CD4-positive, alpha-beta T cell treated with Interleukin-21 for 1 hour (primary cell): ENCODE results near the gene B9D1.

Source experiments
- DNase-seq: peaks from one replicate; pipeline ENCODE4 v3.0.0-alpha.2; 2020

Gene B9D1, protein sequence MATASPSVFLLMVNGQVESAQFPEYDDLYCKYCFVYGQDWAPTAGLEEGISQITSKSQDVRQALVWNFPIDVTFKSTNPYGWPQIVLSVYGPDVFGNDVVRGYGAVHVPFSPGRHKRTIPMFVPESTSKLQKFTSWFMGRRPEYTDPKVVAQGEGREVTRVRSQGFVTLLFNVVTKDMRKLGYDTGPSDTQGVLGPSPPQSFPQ

GRCh38 chr17:19362277-19363113 is at the start of gene B9D1:
Gene B9D1 (minus strand): TSS chr17:19362723. CDS start chr17:19362569, 154 bp downstream.
- peak; percentile 96 for DNase-seq

DNA sequence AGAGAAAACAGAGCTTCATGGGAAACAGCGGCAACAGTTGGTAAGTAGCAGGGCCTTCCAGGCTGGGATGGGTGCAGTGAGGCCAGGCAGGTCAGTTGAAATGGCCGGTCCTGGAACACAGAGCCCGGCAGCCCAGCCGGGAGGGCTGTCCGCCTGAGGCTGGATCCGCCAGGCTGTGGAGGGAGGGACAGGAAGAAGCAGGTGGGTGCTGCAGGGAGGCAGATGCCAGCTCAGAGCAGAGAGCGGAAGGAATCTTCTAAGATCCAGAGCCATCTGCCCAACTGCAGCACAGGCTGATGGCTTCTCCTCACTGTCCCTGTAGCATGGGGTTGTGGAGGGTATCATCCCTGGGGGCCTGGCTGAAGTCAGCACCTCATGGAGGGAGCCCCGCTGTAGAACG is 49.1 kb upstream of the B9D1 start:
- no peak for DNase-seq

DNA sequence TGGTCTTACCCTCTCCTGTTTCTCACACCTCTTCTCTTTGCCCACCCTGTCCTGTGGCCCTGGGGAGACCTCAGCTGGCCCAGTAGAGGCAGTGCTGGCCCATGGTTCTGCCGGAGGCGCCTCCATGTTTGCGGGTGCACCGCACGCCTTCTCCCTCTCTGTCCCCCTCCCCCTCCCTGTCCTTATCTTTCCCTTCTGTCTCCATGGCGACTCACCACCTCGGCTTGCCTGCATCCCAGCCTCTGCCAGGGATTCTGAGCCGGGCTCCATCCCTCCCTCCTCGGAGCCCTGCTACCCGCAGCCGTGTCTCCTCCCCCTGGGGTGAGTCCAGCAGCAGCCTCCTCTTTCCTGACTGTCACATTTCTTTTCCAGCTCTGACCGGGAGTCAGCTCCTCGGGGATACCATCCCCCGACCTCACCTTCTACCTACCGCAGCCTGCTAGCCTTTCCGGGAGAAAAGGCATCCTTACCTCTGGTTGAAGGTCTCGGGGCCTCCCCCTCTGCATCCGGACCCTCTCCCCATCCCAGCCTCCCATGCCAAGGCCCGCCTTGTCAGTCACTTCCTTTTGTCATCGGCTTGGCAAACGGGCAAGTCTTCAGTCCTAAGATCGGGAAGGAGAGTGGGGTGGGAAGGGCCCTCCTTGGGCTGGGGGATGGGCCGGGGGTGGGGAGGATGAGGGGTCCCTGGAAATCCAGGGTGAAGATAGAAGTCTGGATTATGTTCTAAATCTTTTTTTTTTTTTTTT is 48.5 kb upstream of the B9D1 start, which contains the start of gene RNF112:
TSS of gene RNF112 (plus strand) at position 358 of the 746 bp plus-strand sequence. CDS start at position 535, 177 bp downstream.
- DNase-seq, result no peak

GRCh38 chr17:19410091-19410490 is 47.6 kb upstream of the B9D1 start:
- no peak for DNase-seq

DNA sequence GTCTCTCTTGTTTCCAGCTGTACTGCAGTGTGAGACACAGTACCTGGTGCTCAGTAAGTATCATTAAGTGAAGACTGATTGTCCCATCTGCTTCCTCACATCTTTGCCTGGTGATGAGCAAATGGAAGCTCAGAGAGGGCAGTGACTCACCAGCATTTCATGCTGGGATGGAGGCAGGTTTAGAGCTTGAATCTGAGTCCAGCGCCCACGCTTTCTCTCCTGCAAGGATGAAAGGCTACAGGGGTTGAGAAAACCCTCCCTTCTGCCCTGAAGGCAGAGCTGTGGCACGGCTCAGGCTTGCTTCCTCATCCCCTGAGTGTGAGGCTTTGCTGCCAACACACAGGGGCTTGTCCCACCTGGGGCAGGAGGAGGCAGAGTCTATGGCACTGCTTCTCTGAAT is 47.0 kb upstream of the B9D1 start:
- no peak for DNase-seq

DNA sequence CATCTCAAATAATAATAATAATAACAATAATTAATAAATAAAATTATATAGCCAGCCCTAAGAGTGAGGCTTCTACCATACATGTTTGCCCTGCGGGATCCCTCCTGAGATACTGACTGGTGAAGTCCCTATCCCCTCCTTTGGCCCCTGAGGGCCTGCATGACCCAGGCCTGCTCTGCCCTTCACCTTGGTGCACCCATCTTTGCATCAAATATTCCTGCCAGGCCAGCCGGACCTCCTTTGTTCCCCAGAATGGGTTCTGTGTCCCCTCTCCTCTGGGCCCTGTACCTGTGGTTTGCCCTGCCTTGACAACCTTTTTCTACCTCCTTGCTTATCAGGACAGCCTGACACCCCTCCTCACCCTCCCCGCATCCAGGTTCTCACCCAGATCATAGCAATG is 46.5 kb upstream of the B9D1 start:
- DNase-seq, result no peak

DNA sequence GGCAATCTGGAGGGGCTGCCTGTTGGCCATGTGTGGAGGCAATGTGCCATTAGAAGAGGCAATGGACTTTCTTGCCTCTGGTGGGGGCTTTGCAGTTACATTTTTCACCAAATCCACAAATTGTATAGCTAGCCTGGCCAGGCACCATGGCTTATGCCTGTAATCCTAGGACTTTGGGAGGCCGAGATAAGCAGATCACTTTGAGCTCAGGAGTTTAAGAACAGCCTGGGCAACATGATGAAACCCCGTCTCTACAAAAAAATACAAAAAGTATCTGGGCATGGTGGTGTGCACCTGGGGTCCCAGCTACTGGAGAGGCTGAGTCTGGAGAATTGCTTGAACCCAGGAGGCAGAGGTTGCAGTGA is 45.8 kb upstream of the B9D1 start:
- no peak for DNase-seq

GRCh38 chr17:19407601-19408345 is 45.2 kb upstream of the B9D1 start:
- no peak for DNase-seq

- no peak for DNase-seq
These were observed 42.6 kb upstream of the B9D1 start for GRCh38 chr17:19405114-19405513.

DNA sequence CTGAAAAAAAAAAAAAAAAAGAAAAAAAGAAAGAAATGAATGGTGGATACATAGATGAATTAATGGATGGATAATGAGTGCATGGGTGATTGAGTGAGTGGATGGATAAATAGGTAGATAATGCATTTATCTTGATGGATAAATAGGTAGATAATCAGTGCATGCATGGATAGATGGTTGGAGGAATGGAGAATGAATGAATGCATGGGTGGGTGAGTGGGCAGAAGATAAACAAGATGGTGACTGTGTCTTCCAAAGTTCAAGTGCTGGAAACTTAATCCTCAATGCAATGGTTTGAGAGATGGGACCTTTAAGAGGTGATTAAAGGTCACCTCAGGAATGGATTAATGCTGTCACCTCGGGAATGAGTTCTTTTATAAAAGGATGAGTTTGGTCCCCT is 41.7 kb upstream of the B9D1 start:
- DNase-seq, result no peak

DNA sequence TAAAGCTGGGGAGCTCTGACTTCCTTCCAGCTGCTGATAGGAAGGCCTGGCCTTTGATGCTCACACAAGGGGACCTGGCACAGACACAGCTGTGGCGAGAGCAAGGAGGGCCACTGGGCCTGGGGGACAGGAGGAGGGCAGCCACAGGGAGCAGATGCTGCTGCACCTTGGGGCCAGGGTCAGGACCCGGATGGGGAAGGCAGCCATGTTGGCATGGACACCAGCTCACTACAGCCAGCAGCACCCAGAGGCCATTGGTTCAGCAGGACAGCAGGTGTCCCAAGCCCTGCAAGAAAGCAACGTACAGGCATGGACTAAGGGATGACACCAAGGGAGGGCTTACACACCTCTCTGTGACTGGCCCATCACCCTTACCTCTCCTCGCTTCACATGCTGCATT is 40.5 kb upstream of the B9D1 start:
- DNase-seq, result no peak

DNA sequence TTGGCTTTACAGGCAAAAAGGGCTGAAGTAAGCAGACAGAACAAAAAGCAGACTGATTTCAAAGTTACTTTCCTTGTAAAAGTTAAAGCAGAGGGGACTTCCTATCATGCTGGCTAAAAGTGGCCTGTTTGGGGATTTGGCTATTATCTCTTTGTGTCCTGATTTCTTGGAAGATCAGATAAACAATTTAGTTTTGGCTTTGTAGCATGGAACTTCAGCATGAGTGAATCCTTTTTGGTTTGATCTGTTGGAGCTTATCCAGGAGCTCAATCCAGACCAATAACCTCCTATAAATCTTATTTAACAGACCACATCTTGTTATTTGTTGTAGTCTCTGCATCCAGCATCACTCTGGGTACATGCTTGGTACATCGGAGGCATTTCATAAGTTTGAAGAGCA is 39.6 kb upstream of the B9D1 start:
- no peak for DNase-seq

DNA sequence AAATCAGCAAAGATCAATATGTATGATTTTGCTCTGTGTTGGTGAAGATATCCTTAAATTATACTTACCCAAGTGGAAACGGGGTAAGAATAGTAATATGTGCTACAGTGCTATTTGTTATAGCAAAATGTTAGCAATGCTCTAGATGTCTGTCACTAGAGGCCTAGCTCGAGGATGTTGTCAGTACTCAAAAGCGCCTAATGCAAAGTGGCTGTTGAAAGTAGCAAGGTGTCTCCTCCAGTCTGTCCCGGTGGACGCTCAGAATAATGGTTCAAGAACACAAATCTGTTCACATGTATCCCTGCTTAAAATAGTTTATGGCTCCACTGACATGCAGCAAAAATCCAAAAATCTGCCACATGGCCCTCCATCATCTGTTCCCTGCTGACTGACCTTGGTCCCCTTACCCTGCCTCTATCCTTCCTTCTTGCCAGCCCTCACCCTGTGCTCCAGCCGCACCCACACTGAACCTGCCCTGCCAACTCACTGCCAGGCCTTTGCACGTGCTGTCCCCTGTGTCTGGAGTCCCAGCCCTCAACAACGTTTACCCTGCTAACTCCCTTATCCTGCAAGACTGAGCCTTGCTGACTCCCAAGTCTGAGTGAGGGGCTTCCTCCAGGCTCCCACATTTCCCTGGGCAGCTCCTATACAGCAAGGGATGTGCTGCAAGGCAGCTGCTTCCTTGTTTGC is 38.9 kb upstream of the B9D1 start:
- no peak for DNase-seq

DNA sequence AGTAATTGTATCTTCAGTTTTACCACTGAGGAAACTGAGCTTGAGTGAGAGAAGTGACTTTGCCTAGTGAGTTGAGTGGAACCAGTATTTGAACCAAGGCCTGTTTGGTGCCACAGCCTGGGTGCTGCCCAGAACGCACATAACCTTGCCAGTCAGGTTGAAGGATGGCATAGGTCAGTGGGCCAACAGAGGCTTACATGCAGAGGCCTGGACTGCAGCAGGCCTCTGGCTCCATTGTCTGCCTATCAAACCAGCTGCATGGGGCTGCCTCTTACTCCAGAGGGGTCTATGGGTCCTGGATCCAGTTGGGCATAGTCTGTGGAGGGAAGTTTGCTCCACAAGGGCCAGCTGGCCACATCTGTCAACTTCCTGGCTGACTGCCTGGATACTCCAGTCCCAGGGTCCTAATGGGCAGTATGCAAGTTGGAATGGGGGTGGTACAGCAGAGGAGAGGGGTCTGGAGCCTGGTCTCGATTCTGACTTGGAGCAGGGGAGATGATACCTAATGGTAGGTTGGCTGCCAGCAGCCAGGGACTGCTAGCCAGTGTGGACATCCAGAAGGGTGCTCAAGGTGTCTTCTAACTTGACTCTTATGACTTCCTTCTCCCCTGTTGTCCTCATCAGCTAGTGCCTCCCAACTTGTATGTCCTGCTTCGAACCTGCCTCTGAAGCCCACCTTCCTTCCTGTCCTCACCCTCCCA is 37.4 kb upstream of the B9D1 start:
- no peak for DNase-seq

DNA sequence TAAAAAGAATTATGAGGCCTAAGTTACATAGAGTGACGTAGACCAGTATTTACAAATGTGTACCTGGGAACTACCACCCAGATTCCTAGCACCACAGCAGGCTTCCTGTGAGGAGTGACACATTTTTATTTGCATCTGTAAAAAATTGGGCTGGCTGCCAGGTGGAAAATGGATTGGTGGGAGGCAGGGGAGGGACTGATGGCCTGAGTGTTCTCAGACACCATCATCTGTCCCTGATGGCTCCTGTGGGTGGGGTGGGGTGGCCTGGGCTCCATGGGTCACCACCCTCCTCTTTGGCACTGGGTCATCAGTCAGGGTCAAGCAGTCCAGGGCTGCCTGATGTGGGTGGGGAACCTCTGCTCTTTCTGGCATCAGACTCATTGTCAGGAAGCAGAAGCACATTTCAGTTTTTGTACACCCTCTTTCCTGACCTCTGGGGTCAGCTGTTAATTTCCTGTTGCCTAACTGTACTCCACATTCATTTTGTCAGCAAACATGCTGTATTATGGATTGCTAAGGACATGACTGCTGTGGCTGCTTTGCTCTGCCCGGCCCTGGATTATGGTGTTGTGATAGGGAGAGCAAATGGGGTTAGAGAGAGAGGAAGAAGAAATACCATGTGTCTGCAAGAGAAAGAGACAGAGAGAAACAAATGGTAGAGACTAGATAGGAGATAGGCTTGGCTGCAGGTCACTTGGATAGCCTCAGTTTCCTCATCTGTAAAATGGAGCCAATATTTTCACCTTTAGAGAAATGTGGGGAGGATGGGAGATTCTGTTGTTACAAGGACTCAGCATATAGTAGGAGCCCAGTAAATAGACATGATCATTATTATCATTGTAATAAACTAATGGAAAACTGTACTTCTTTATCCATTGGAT is 36.0 kb upstream of the B9D1 start:
- DNase-seq, result no peak

GRCh38 chr17:19397556-19398041 is 35.1 kb upstream of the B9D1 start:
- DNase-seq, result no peak

- DNase-seq, result no peak
These were observed 29.8 kb upstream of the B9D1 start for GRCh38 chr17:19392303-19392702.

DNA sequence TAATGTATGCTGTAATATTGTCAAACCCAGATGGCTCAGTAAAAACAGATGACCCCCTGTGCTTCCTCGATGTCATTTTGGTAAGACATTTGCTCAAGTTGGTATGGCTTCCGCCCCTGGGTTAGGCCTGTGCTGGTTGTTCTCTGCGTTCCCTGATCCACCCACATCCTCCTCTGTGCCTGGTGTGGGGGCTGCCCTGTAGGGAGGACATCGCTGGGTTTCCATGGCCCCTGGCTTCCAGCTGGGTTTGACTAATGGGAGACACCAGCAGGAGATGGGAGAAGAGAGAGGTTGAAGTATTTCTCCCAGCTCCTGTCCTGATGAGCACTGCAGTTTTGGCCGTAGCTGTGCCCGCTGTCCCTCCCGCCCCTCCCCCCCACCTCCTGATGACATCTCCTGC is 28.9 kb upstream of the B9D1 start:
- DNase-seq, result no peak

DNA sequence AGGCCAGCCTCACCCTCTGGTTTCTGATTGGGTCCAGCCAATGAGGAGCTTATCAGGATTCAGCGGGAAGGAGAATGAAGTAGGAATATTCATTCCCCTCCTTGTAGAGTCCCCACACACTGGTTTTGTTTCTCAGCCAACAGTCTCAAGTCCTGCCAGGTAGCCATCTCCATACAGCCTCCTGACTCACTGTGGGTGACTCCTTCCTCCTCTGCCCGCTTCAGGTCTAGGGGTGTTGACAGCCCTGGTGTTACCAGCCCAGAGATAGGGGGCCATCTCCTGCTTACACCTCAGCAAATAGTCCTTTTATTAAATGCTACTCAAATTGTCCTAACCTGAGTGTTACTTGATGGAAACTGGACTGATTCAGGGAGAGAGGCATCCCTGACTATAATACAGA is 28.4 kb upstream of the B9D1 start:
- DNase-seq, result no peak
